K562 (cell line): ENCODE data around the gene RNU6-1. TPM values are rescaled to one million over a fixed set of nuclear protein-coding genes. Genes with fewer than 3 reads are reported as not detected.

Experiments
- BRD9 ChIP-seq: fragments of 450-650 bp; IDR thresholded peaks from 2 replicates; pipeline ENCODE4 v1.6.1; 2018; ENCODE audit warnings: low read depth; ENCODE audit not compliant: partially characterized antibody
- CBX3 ChIP-seq, 2 experiments: IDR thresholded peaks; 1 replicate in 1 of 2; 2 replicates in 1 of 2; pipeline ENCODE4 v1.6.1; 2012; ENCODE audit warnings: inconsistent platforms in 2 of 2, low read length in 2 of 2, borderline replicate concordance in 1 of 2, control low read depth in 1 of 2
- E2F3 ChIP-seq: fragments of 250-450 bp; sonication (Bioruptor Pico); IDR thresholded peaks from 2 replicates; pipeline ENCODE4 v1.4.0; 2020; ENCODE audit warnings: mild to moderate bottlenecking
- MTA1 ChIP-seq: fragments of 450-650 bp; IDR thresholded peaks from 2 replicates; pipeline ENCODE4 v1.6.1; 2017; ENCODE audit warnings: borderline replicate concordance
- MTF1 ChIP-seq: fragments of 250-450 bp; sonication (Bioruptor Pico); IDR thresholded peaks from 2 replicates; pipeline ENCODE4 v1.9.0; 2021; ENCODE audit warnings: moderate library complexity, mild to moderate bottlenecking, inconsistent platforms, borderline replicate concordance
- RNF219 ChIP-seq: fragments of 250-450 bp; sonication (Bioruptor Pico); IDR thresholded peaks from 2 replicates; pipeline ENCODE4 v1.5.0; 2022; ENCODE audit warnings: mild to moderate bottlenecking
- ZNF184 ChIP-seq: sonication (generic); formaldehyde crosslinking; IDR thresholded peaks from 2 replicates; pipeline ENCODE4 v1.5.0; 2020; ENCODE audit warnings: missing genetic modification reagents
- polyA plus RNA-seq, 8 experiments: library from polyadenylated mRNA; depleted of rRNA in 4 of 8; stranded (reverse) in 5 of 8; unstranded in 3 of 8; fragments of >200 nt; fragmentation: Nextera tagmentation in 2 of 8; fragmentation: Illumina TruSeq in 1 of 8; extraction: Ambion mirVana in 2 of 8; extraction: Trizol in 1 of 8; gene quantifications; 2 replicates each; pipeline versions ENCODE4 v1.2.1 to v1.2.3, GENCODE V29; 2011 to 2014; ENCODE audit warnings: inconsistent platforms in 1 of 8, missing spikeins in 1 of 8
- total RNA-seq, 7 experiments: library from RNA; depleted of rRNA in 6 of 7; stranded (reverse); fragments of >200 nt in 6 of 7; fragmentation: Illumina TruSeq in 2 of 7; extraction: Trizol in 2 of 7; gene quantifications; 2 replicates each; pipeline versions ENCODE4 v1.2.1 to v1.2.3, GENCODE V29; 2011 to 2021; ENCODE audit warnings: low replicate concordance in 1 of 7

The RNU6-1 gene
- total and polyA plus RNA-seq, 9 of the 15 experiments (the other 6 are each of a cell fraction or from before 2014, with no cell fraction given): not detected

GRCh38 chr15:67834581-67835296 is 5.1 kb downstream of the RNU6-1 start (continued):
- TF ChIP-seq MTA1 (no peak), MTF1 (CRISPR knock-in tag) (no peak), RNF219 (CRISPR knock-in tag) (no peak), E2F3 (no peak), CBX3 (IDR thresholded peaks at IDR 0.05; ENCODE audit: borderline replicate concordance in 1 of 2, low read length in 2 of 2) (no peak), ZNF184 (no peak), BRD9 (no peak)
